Naive thymus-derived CD4-positive, alpha-beta T cell (primary cell): Measurements from ENCODE around the gene HDAC1. TPM values are rescaled to one million over a fixed set of nuclear protein-coding genes. Genes with fewer than 3 reads are reported as not detected.

Source experiments
- ATAC-seq: fragments of 150-1000 bp; cut with Tn5 transposase; 2 replicates; pipeline ENCODE4 v1.10.0; 2021; ENCODE audit warnings: mild to moderate bottlenecking, moderate library complexity
- CTCF ChIA-PET: fragments of 350-600 bp; sonication (Branson Sonifier 250); formaldehyde crosslinking; loops from one replicate; lab custom pipeline; 2021; ENCODE audit warnings: antibody characterized with exemption; lab: Charles Lee
- POLR2A ChIA-PET: fragments of 350-600 bp; sonication (Branson Sonifier 250); formaldehyde crosslinking; loops from one replicate; lab custom pipeline; 2021; ENCODE audit warnings: antibody characterized with exemption, inconsistent platforms; lab: Charles Lee
- DNase-seq, 9 donors: peaks; one replicate each; pipeline versions ENCODE4 v3.0.0 to v3.0.0-alpha.2; 2020 to 2022; ENCODE audit warnings: mixed read lengths in 1 of 9
- H3K27ac ChIP-seq: one replicate; pipeline ENCODE4 v1.7.0; 2013; ENCODE audit warnings: mild to moderate bottlenecking, low read depth, low read length, moderate library complexity
- H3K27me3 ChIP-seq, 2 donors: one replicate each; pipeline ENCODE4 v1.7.0; 2013; ENCODE audit warnings: low read length in 2 of 2, mild to moderate bottlenecking in 2 of 2, moderate library complexity in 2 of 2; ENCODE audit not compliant: control insufficient read depth in 2 of 2, insufficient read depth in 2 of 2
- H3K36me3 ChIP-seq, 3 experiments: 1 replicate in 2 of 3; 2 replicates in 1 of 3; pipeline ENCODE4 v1.7.0; 2013; ENCODE audit warnings: low read length in 3 of 3, mild to moderate bottlenecking in 3 of 3, moderate library complexity in 1 of 3; ENCODE audit not compliant: insufficient read depth in 3 of 3, control insufficient read depth in 2 of 3
- H3K4me1 ChIP-seq, 2 donors: one replicate each; pipeline ENCODE4 v1.7.0; 2013; ENCODE audit warnings: low read length in 2 of 2, mild to moderate bottlenecking in 2 of 2, moderate library complexity in 1 of 2; ENCODE audit not compliant: control insufficient read depth in 2 of 2, insufficient read depth in 2 of 2
- H3K4me3 ChIP-seq: 2 replicates; pipeline ENCODE4 v1.7.0; 2013; ENCODE audit warnings: mild to moderate bottlenecking, low read length
- H3K9me3 ChIP-seq, 3 experiments: 1 replicate in 2 of 3; 2 replicates in 1 of 3; pipeline ENCODE4 v1.7.0; 2013; ENCODE audit warnings: low read length in 3 of 3; ENCODE audit not compliant: control insufficient read depth in 2 of 3
- H3K27ac Mint-ChIP-seq, 9 donors: one replicate each; pipeline ENCODE4 v1.8.0; 2020 to 2022; ENCODE audit warnings: mixed read lengths in 9 of 9, mild to moderate bottlenecking in 8 of 9, moderate library complexity in 5 of 9, inconsistent platforms in 2 of 9
- H3K27me3 Mint-ChIP-seq, 5 donors: one replicate each; pipeline ENCODE4 v1.8.0; 2021 to 2022; ENCODE audit warnings: mixed read lengths in 5 of 5, mild to moderate bottlenecking in 1 of 5
- H3K36me3 Mint-ChIP-seq, 5 donors: one replicate each; pipeline ENCODE4 v1.8.0; 2020 to 2022; ENCODE audit warnings: mixed read lengths in 5 of 5, mild to moderate bottlenecking in 3 of 5, inconsistent platforms in 1 of 5
- H3K4me1 Mint-ChIP-seq, 7 donors: one replicate each; pipeline ENCODE4 v1.8.0; 2020 to 2022; ENCODE audit warnings: mixed read lengths in 7 of 7, mild to moderate bottlenecking in 3 of 7, inconsistent platforms in 1 of 7
- H3K4me3 Mint-ChIP-seq, 10 donors: one replicate each; pipeline ENCODE4 v1.8.0; 2020 to 2022; ENCODE audit warnings: mild to moderate bottlenecking in 10 of 10, mixed read lengths in 10 of 10, moderate library complexity in 6 of 10, inconsistent platforms in 2 of 10
- H3K9me3 Mint-ChIP-seq, 11 donors: one replicate each; pipeline ENCODE4 v1.8.0; 2020 to 2022; ENCODE audit warnings: mixed read lengths in 11 of 11, mild to moderate bottlenecking in 4 of 11, inconsistent platforms in 1 of 11, moderate library complexity in 1 of 11
- intact Hi-C, 2 donors: fragments of 100-400 bp; cut with micrococcal nuclease; formaldehyde crosslinking; loops; one replicate each; pipeline ENCODE4 v1.15.1; 2023
- polyA plus RNA-seq, 2 donors: library from polyadenylated mRNA; unstranded; fragments of 300-500 nt; fragmentation: Illumina TruSeq; gene quantifications; one replicate each; pipeline ENCODE4 v1.2.3, GENCODE V29; 2021
- total RNA-seq, 6 experiments: library from RNA in 5 of 6; stranded (reverse) in 5 of 6; gene quantifications; 1 replicate in 5 of 6; 2 replicates in 1 of 6; pipeline ENCODE4 v1.2.3 and lab custom pipeline; 2021 to 2026

Gene HDAC1
- total and polyA plus RNA-seq, 7 experiments from 2014 or later, result 81.8 to 209 (median 174) TPM

- intact Hi-C loops, result loop anchor here (1.0 to 5.0 kb wide), 7 partner anchors 15 to 689 kb away; partner anchors contain the start of genes HDAC1 (in 2 of the 2), BSDC1 (in 1 of the 2), EIF3I (in 1 of the 2) and TMEM234 (in 1 of the 2)
- ChIA-PET POLR2A (interaction anchor here (0.7 to 6.3 kb wide), 40 partner anchors 9 to 229 kb away, joined by 3 to 64 read pairs (median 7); partner anchors contain the start of genes BSDC1, CCDC28B, HDAC1 and IQCC), CTCF (interaction anchor here (0.8 to 3.0 kb wide), 8 partner anchors 9 to 121 kb away, joined by 3 to 14 read pairs (median 5); partner anchors contain the start of gene BSDC1)
- H3K4me3 ChIP-seq, result peak overlapping the region; percentile 30
- H3K27ac ChIP-seq, result peak overlapping the region; percentile 24
- peaks cover 0 to 1% (median 0%) of the 10 kb centered on the region in 5 donors for H3K27me3 Mint-ChIP-seq
- DNase-seq (no peak), ATAC-seq (no peak)
- H3K27ac Mint-ChIP-seq, result peak overlapping the region in 7 of 9 donors; percentile 2 to 83 (median 63)
- peak overlapping the region; percentile 56 to 86 (median 78) for H3K4me3 Mint-ChIP-seq
- H3K36me3 ChIP-seq, result peaks cover 3 to 13% (median 6%) of the 10 kb centered on the region in 3 experiments
- peaks cover 36 to 48% (median 43%) of the 10 kb centered on the region in 7 donors for H3K4me1 Mint-ChIP-seq
- H3K27me3 ChIP-seq, result no peaks in the 10 kb centered on the region
- H3K9me3 Mint-ChIP-seq, result no peaks in the 10 kb centered on the region
- H3K36me3 Mint-ChIP-seq, result peaks cover 0 to 9% (median under 1%) of the 10 kb centered on the region in 5 donors
- H3K9me3 ChIP-seq, result no peaks in the 10 kb centered on the region
- H3K4me1 ChIP-seq, result peaks cover 20 to 33% of the 10 kb centered on the region in 2 donors
Measured at GRCh38 chr1:32336591-32336932, 44.7 kb downstream of the HDAC1 start.

- Histone ChIP-seq H3K9me3 (no peaks in the 10 kb centered on the region), H3K27me3 (no peaks in the 10 kb centered on the region), H3K4me1 (peaks cover 20 to 33% of the 10 kb centered on the region in 2 donors), H3K4me3 (no peak overlapping the region), H3K36me3 (peaks cover 3 to 8% (median 6%) of the 10 kb centered on the region in 3 experiments), H3K27ac (peak overlapping the region; percentile 24)
- ChIA-PET POLR2A (interaction anchor here (0.8 to 6.3 kb wide), 24 partner anchors 9 to 229 kb away, joined by 3 to 64 read pairs (median 8); partner anchors contain the start of genes BSDC1, HDAC1, IQCC and KPNA6), CTCF (interaction anchor here (3.0 kb wide), 1 partner anchor 121 kb away, joined by 14 read pairs; no protein-coding TSS in a partner anchor)
- peaks cover 36 to 46% (median 42%) of the 10 kb centered on the region in 7 donors for H3K4me1 Mint-ChIP-seq
- peaks cover 0 to 1% (median 0%) of the 10 kb centered on the region in 5 donors for H3K27me3 Mint-ChIP-seq
- peak in 3 of 9 donors; percentile 38 to 72 (median 70) for DNase-seq
- intact Hi-C loops, result loop anchor here (1.0 to 5.0 kb wide), 7 partner anchors 14 to 690 kb away; partner anchors contain the start of genes HDAC1 (in 2 of the 2), BSDC1 (in 1 of the 2), EIF3I (in 1 of the 2) and TMEM234 (in 1 of the 2)
- no peaks in the 10 kb centered on the region for H3K9me3 Mint-ChIP-seq
- H3K36me3 Mint-ChIP-seq, result peaks cover 0 to 8% (median 0%) of the 10 kb centered on the region in 5 donors
- H3K4me3 Mint-ChIP-seq, result peak overlapping the region; percentile 60 to 86 (median 78)
- H3K27ac Mint-ChIP-seq, result peak overlapping the region in 8 of 9 donors; percentile 2 to 83 (median 70)
- peak; percentile 74 for ATAC-seq
Measured at GRCh38 chr1:32336963-32337675, 45.2 kb downstream of the HDAC1 start.

- POLR2A ChIA-PET, result interaction anchor here (0.8 to 6.3 kb wide), 17 partner anchors 8 to 122 kb away, joined by 3 to 64 read pairs (median 8); partner anchors contain the start of genes BSDC1 and LCK
- H3K27me3 ChIP-seq, result no peaks in the 10 kb centered on the region
- H3K27ac Mint-ChIP-seq, result peak overlapping the region in 5 of 9 donors; percentile 36 to 86 (median 72)
Measured at GRCh38 chr1:32337855-32338636, 46.2 kb downstream of the HDAC1 start.

GRCh38 chr1:32338637-32339145 is 46.8 kb downstream of the HDAC1 start:
- Mint-ChIP-seq H3K4me3 (no peak overlapping the region), H3K4me1 (peaks cover 28 to 54% (median 38%) of the 10 kb centered on the region in 7 donors), H3K27me3 (peaks cover 0 to 1% (median 0%) of the 10 kb centered on the region in 5 donors), H3K9me3 (no peaks in the 10 kb centered on the region), H3K27ac (peak overlapping the region in 5 of 9 donors; percentile 1 to 86 (median 4)), H3K36me3 (peaks cover 0 to 4% (median 0%) of the 10 kb centered on the region in 5 donors)
- peaks cover 20 to 30% of the 10 kb centered on the region in 2 donors for H3K4me1 ChIP-seq
- intact Hi-C loops, result loop anchor here (5.0 kb wide), 3 partner anchors 46 to 691 kb away; partner anchors contain the start of genes HDAC1 (in 1 of the 2) and TMEM39B (in 1 of the 2)
- H3K4me3 ChIP-seq, result no peak overlapping the region
- POLR2A ChIA-PET, result no interaction called here
- no peak for DNase-seq
- H3K9me3 ChIP-seq, result no peaks in the 10 kb centered on the region
- H3K36me3 ChIP-seq, result peaks cover 0 to 1% (median 0%) of the 10 kb centered on the region in 3 experiments
- ATAC-seq, result no peak
- H3K27ac ChIP-seq, result no peak overlapping the region
- H3K27me3 ChIP-seq, result no peaks in the 10 kb centered on the region
- CTCF ChIA-PET, result no interaction called here

More at GRCh38 chr1:32337855-32338636, 46.2 kb downstream of the HDAC1 start:
- no peak overlapping the region for H3K27ac ChIP-seq
- no peak for DNase-seq
- Mint-ChIP-seq H3K27me3 (peaks cover 0 to 1% (median 0%) of the 10 kb centered on the region in 5 donors), H3K36me3 (peaks cover 0 to 8% (median 0%) of the 10 kb centered on the region in 5 donors), H3K4me1 (peaks cover 34 to 53% (median 41%) of the 10 kb centered on the region in 7 donors), H3K4me3 (peak overlapping the region in 8 of 10 donors; percentile 1 to 82 (median 56)), H3K9me3 (no peaks in the 10 kb centered on the region)
- no peaks in the 10 kb centered on the region for H3K9me3 ChIP-seq
- peaks cover 20 to 33% of the 10 kb centered on the region in 2 donors for H3K4me1 ChIP-seq
- H3K36me3 ChIP-seq, result peaks cover 0 to 6% (median 3%) of the 10 kb centered on the region in 3 experiments
- peak; percentile 50 for ATAC-seq
- intact Hi-C loops, result loop anchor here (2.0 to 5.0 kb wide), 4 partner anchors 46 to 691 kb away; partner anchors contain the start of genes BSDC1 (in 1 of the 2), HDAC1 (in 1 of the 2) and TMEM39B (in 1 of the 2)
- H3K4me3 ChIP-seq, result no peak overlapping the region
- CTCF ChIA-PET, result interaction anchor here (3.0 kb wide), 1 partner anchor 122 kb away, joined by 14 read pairs; no protein-coding TSS in a partner anchor

GRCh38 chr1:32339363-32339978 is 47.6 kb downstream of the HDAC1 start:
- H3K27me3 Mint-ChIP-seq, result peaks cover 0 to 1% (median 0%) of the 10 kb centered on the region in 5 donors
- Histone ChIP-seq H3K4me1 (peaks cover 20 to 22% of the 10 kb centered on the region in 2 donors), H3K4me3 (no peak overlapping the region), H3K9me3 (no peaks in the 10 kb centered on the region), H3K27me3 (no peaks in the 10 kb centered on the region), H3K36me3 (no peaks in the 10 kb centered on the region), H3K27ac (no peak overlapping the region)
- ATAC-seq (peak; percentile 47), DNase-seq (no peak)
- CTCF ChIA-PET, result interaction anchor here (0.5 kb wide), 1 partner anchor 759 kb away, joined by 3 read pairs; no protein-coding TSS in a partner anchor
- POLR2A ChIA-PET, result no interaction called here
- H3K9me3 Mint-ChIP-seq, result no peaks in the 10 kb centered on the region
- H3K4me3 Mint-ChIP-seq, result no peak overlapping the region
- H3K36me3 Mint-ChIP-seq, result no peaks in the 10 kb centered on the region
- intact Hi-C loops, result loop anchor here (5.0 kb wide), 3 partner anchors 47 to 692 kb away; partner anchors contain the start of genes HDAC1 (in 1 of the 2) and TMEM39B (in 1 of the 2)
- H3K27ac Mint-ChIP-seq, result peak overlapping the region in 4 of 9 donors; percentile 6 to 57 (median 48)
- H3K4me1 Mint-ChIP-seq, result peaks cover 20 to 48% (median 31%) of the 10 kb centered on the region in 7 donors
